Neural crest cell (in vitro differentiated cells): ENCODE measurements around the gene MDH2. TPM values are rescaled to one million over a fixed set of nuclear protein-coding genes. Genes with fewer than 3 reads are reported as not detected.
"Not testable (repeated sequence)": the region's sequence is repeated elsewhere in the genome, so short reads cannot be mapped to it uniquely, and the experiment has no call there.

Experiments
- DNase-seq: peaks from one replicate; pipeline ENCODE4 v3.0.0; 2021; ENCODE audit warnings: low read depth, mixed read lengths, low spot score
- H3K27ac Mint-ChIP-seq: one replicate; pipeline ENCODE4 v1.8.0; 2021; ENCODE audit warnings: mild to moderate bottlenecking, mixed read lengths; ENCODE audit not compliant: unreplicated experiment
- H3K27me3 Mint-ChIP-seq: 2 replicates; pipeline ENCODE4 v1.8.0; 2021; ENCODE audit warnings: low read depth, mild to moderate bottlenecking, mixed read lengths
- H3K36me3 Mint-ChIP-seq: 2 replicates; pipeline ENCODE4 v1.8.0; 2021; ENCODE audit warnings: low read depth, mild to moderate bottlenecking, mixed read lengths
- H3K4me1 Mint-ChIP-seq: 2 replicates; pipeline ENCODE4 v1.8.0; 2021; ENCODE audit warnings: mixed read lengths
- H3K4me3 Mint-ChIP-seq: one replicate; pipeline ENCODE4 v1.8.0; 2021; ENCODE audit warnings: mild to moderate bottlenecking, mixed read lengths
- H3K9me3 Mint-ChIP-seq: 2 replicates; pipeline ENCODE4 v1.8.0; 2021; ENCODE audit warnings: mixed read lengths
- total RNA-seq: library from RNA; stranded (reverse); gene quantifications from 2 replicates; pipeline ENCODE4 v1.2.1, GENCODE V29; 2021
- TF ChIP-seq, protein P1 (sequence below): fragments of 200-600 bp; sonication (generic); conservative IDR thresholded peaks from 2 replicates; pipeline ENCODE4 v1.5.0; 2021; ENCODE audit warnings: antibody characterized with exemption, mild to moderate bottlenecking

MDH2 gene
- total RNA-seq, 1 donor from 2014 or later, result 169 TPM

DNA sequence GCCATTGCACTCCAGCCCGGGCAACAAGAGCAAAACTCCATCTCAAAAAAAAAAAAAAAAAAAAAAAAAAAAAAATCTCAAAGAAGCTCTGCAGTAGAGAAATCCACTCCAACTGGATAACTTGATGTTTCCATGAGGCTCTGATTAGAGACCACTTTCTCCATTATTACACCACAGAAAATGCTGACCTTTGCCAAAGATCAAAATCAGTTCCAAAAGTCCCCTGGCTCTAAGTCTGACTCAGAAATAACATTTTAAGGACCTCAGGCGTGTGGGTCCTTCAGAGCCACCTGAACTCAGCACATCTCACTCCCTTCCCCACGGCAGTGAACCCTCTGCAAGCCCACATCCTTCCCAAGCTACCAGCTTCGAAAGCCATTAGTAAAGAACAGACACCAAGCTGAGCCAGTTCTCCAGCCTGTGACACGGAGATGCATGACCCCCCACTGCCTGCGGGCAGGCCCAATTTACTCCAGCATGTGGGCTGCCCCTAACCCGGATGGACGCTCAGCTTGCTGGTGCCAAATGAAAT is 39.7 kb upstream of the MDH2 start:
- Mint-ChIP-seq H3K27me3 (no peaks in the 10 kb centered on the region), H3K36me3 (no peaks in the 10 kb centered on the region), H3K27ac (peak overlapping the region; percentile 43), H3K4me3 (no peak overlapping the region), H3K4me1 (no peaks in the 10 kb centered on the region), H3K9me3 (no peaks in the 10 kb centered on the region)
- TF ChIP-seq, protein P1, sequence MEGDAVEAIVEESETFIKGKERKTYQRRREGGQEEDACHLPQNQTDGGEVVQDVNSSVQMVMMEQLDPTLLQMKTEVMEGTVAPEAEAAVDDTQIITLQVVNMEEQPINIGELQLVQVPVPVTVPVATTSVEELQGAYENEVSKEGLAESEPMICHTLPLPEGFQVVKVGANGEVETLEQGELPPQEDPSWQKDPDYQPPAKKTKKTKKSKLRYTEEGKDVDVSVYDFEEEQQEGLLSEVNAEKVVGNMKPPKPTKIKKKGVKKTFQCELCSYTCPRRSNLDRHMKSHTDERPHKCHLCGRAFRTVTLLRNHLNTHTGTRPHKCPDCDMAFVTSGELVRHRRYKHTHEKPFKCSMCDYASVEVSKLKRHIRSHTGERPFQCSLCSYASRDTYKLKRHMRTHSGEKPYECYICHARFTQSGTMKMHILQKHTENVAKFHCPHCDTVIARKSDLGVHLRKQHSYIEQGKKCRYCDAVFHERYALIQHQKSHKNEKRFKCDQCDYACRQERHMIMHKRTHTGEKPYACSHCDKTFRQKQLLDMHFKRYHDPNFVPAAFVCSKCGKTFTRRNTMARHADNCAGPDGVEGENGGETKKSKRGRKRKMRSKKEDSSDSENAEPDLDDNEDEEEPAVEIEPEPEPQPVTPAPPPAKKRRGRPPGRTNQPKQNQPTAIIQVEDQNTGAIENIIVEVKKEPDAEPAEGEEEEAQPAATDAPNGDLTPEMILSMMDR, result no peak
- DNase-seq, result no peak

DNA sequence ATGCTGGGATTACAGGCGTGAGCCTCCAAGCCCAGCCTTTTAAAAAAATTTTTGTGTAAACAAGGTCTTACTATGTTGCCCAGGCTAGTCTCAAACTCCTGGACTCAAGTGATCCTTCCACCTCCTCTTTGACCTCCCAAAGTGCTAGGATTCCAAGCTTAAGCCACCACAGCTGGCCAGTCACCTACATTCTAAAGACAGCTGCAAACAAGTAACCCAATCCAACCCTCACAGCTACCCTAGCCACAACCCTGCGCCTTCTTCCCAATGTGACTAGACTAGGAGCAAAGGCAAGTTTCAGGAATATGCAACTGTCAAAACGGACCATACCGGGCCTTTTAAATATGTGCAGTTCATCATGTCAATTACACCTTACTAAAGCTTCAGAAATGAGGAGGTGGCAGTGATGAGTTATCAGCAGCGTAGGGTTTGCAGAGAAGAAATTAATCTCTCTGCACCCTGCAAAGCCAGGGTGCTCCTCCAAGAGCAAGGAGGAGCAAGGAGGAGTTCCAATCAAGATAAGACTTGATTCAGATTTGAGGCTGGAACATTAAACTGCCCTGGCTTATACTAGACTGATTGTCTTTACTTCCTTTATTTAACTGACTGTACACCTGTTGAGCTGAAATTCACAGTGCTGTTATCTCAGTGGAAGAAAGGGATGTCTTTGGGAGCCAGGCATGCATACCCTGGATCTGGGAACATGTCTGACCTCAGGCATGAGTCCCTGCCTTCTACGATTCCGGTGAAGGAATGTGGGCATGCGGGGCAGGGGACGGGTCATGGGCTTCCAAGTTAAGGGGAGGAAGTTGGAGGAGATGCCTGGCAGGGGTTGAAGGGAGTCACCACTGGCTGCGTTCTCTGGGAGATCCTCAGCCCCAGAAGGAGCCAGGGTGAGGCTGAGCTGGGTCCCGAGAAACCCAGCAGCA is 38.0 kb upstream of the MDH2 start:
- no peaks in the 10 kb centered on the region for H3K9me3 Mint-ChIP-seq
- TF ChIP-seq, protein P1, result no peak
- H3K27me3 Mint-ChIP-seq, result no peaks in the 10 kb centered on the region
- H3K4me1 Mint-ChIP-seq, result no peaks in the 10 kb centered on the region
- peaks cover 4% of the 10 kb centered on the region for H3K36me3 Mint-ChIP-seq
- H3K27ac Mint-ChIP-seq, result peak overlapping the region; percentile 31
- DNase-seq, result no peak
- H3K4me3 Mint-ChIP-seq, result no peak overlapping the region

DNA sequence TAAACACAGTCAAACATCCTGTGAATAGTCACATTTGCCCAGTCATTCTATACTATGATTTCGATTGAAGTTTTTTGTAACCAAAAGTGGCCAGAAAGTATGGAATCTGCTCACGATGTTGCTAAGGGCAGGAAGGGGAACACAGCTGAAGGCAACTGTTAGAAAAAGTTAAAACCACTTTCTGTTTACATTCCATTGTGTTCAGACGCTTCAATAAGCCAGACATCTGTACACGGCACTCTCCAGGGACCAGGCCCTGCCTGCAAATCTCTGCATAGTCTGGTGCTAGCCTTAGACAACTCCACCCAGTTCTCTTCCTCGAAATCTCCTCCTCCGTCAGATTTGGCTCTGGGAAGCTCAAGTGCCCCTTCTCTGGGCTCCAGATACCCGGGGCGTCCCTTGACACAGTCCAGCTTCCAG is 36.5 kb upstream of the MDH2 start:
- H3K9me3 Mint-ChIP-seq, result no peaks in the 10 kb centered on the region
- peaks cover 5% of the 10 kb centered on the region for H3K36me3 Mint-ChIP-seq
- DNase-seq, result no peak
- no peak overlapping the region for H3K4me3 Mint-ChIP-seq
- H3K27me3 Mint-ChIP-seq, result no peaks in the 10 kb centered on the region
- TF ChIP-seq, protein P1, result no peak
- H3K4me1 Mint-ChIP-seq, result no peaks in the 10 kb centered on the region
- peak overlapping the region; percentile 96 for H3K27ac Mint-ChIP-seq

GRCh38 chr7:76016191-76016947 is 31.5 kb upstream of the MDH2 start:
- no peak overlapping the region for H3K4me3 Mint-ChIP-seq
- peaks cover 20% of the 10 kb centered on the region for H3K36me3 Mint-ChIP-seq
- H3K4me1 Mint-ChIP-seq, result peaks cover 3% of the 10 kb centered on the region
- H3K27ac Mint-ChIP-seq, result no peak overlapping the region
- TF ChIP-seq, protein P1, result no peak
- H3K27me3 Mint-ChIP-seq, result no peaks in the 10 kb centered on the region
- no peak for DNase-seq
- no peaks in the 10 kb centered on the region for H3K9me3 Mint-ChIP-seq

- not testable (repeated sequence) for H3K4me3 Mint-ChIP-seq, H3K4me1 Mint-ChIP-seq, H3K27me3 Mint-ChIP-seq, H3K27ac Mint-ChIP-seq, H3K9me3 Mint-ChIP-seq, DNase-seq
- peaks cover 24% of the 10 kb centered on the region for H3K36me3 Mint-ChIP-seq
These were observed 29.4 kb upstream of the MDH2 start for GRCh38 chr7:76018520-76018919.
